ENCODE measurements around the gene SH2B3. TPM values are rescaled to one million over a fixed set of nuclear protein-coding genes. Genes with fewer than 3 reads are reported as not detected.
"Not testable (repeated sequence)": the region's sequence is repeated elsewhere in the genome, so short reads cannot be mapped to it uniquely, and the experiment has no call there.

SH2B3 gene
- polyA plus RNA-seq, 5 donors = 17.4 to 20.7 (median 20.4) TPM

GRCh38 chr12:111379942-111380554, 25.7 kb upstream of the SH2B3 start:
- DNase-seq = no peak

- DNase-seq = no peak
Observed at GRCh38 chr12:111384596-111384995, 21.1 kb upstream of the SH2B3 start.

DNA sequence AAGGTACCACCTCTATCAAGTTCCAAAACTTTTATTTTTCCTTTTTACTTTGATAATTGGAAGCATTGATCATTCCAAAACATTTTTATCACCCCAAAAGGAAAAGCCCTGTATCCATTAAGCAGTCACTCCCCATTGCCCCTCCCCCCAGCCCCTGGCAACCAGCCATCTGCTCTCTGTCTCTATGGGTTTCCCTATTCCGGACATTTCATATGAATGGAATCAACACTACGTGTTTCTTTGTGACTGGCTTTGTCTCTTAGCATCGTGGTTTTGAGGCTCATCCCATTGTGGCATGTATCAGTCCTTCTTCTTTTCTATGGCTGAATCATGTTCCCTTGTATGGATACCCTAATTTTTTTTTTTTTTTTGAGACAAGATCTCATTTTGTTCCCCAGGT, 18.8 kb upstream of the SH2B3 start:
- no peak for DNase-seq

DNA sequence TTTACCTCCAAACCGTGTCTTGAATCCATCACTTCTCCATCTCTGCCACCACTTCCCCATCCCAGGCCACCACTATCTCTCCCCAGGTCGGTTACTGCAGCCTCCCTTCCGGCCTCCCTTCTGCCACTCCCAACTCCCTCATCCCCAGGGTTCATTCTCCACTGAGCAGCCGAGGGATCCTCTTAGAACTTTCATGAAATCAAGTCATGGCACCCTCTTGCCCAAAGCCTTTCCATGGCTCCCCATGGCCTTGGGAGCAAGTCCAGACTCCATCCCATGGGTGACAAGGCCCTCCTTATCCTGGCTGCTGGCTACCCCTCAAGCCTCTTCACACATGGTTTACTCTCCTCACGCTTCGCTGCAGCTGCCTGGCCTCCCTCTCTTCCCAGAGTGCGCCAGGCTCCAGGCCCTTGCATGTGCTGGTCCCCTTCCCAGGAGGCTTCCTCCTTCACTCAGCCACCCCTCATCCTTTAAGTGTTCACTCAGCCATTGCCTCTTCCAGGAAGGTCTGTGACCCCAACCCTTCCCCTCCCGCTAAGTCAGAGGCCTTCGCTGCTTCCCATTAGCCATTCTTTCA, 17.9 kb upstream of the SH2B3 start:
- no peak for DNase-seq

GRCh38 chr12:111389635-111390034, 16.1 kb upstream of the SH2B3 start:
- DNase-seq = no peak

DNA sequence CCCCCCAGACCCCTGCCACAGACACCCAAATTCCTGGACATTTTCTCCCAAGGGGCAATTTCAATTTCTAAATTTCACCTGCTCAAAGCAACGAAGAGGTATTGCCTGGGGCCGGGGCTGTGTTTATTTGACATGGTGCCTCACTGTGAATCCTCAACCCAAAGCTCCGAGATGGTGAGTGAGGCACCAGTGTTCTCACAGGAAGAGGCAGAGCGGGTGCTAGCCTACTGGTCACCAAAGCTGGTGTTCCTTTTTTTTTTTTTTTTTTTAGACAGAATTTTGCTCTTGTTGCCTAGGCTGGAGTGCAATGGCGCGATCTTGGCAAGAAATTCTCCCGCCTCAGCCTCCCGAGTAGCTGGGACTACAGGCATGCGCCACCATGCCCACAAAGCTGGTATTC, 14.8 kb upstream of the SH2B3 start:
- no peak for DNase-seq

DNA sequence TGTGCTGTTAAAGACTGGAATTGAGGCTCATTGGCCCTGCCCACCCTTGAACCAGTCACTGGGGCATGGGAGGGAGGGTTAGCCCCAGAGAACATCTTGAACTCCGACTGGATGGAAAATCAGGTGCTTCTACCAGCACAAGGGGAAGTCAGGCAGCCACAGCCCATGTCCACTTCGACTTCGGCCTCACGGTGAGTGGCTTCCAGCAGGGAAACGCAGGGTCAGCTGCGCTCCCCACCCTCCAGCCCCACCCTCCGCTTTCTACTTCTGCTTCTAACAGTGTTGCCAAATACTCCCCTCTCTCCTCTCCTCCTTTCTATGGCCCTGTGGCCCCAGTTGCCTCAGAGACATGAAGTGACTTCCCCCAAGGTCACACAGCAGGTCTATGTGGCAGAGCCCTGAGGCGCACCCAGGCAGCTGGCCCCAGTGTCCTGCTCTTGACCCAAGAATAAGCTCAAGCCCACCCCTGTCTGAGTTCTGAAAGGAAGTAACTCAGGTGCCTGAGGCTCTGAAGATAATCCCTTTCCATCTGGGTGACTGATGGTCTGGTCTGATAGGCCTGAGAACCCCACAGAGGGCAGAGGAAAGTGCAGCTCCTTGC, 11.9 kb upstream of the SH2B3 start:
- no peak for DNase-seq

DNA sequence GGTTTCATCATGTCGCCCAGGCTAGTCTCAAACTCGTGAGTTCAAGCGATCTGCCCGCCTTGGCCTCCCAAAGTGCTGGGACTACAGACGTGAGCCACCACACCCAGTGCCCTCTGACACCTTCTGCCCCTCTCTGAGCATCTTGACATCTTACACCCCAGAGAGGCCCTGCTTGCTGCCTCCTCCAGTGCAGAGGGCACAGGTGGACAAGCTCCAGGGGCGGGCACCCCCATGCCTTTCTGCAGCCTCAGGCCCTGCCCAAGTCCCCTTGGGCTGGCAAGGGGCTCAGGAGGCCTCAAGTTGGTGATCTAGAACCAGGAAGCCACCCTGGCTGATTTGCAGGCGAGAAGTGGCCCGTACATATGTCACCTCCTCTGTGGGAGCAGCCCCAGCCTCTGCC, 11.2 kb upstream of the SH2B3 start:
- no peak for DNase-seq

DNA sequence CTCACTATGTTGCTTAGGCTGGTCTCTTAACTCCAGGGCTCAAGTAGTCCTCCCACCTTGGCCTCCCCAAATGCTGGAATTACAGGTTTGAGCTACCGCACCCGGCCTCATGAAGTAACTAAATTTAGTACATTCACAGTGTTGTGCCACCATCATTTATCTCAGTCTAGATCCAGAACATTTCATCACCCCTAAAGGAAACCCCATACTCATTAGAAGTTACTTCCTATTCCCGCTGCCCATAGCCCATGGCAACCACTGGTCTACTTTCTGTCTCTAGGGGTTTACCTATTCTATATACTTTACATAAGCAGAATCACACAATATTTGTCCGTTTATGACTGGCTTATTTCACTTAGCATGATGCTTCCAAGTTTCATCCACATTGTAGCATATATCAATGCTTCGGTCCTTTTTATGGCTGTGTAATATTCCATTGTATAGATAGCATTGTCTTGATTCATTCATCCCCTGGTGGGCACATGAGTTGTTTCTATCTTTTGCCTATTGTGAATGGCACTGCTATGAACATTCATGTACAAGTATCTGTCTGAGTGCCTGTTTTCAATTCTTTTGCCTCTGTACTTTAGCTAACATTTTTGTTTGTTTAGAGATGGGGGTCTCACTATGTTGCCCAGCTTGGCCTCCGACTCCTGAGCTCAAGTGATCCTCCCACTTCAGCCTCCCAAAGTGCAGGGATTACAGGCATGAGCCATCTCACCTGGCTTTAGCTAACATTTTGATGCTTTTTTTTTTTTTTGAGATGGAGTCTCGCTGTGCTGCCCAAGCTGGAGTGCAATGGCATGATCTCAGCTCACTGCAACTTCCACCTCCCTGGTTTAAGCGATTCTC, 10.2 kb upstream of the SH2B3 start:
- DNase-seq = no peak

DNA sequence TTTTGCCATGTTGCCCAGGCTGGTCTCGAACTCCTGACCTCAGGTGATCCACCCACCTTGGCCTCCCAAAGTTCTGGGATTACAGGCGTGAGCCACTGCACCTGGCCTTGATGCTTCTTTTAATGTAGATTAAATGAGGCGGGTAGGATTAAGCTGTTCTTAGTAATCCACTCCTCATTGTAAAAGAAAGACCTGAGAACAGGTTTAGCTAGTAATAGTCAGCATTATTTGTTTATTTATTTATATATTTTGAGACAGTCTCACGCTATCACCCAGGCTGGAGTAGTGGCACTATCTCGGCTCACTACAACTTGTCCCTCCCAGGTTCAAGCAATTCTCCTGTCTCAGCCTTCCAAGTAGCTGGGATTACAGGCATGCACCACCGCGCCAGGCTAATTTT, 9.5 kb upstream of the SH2B3 start:
- DNase-seq = not testable (repeated sequence)

DNA sequence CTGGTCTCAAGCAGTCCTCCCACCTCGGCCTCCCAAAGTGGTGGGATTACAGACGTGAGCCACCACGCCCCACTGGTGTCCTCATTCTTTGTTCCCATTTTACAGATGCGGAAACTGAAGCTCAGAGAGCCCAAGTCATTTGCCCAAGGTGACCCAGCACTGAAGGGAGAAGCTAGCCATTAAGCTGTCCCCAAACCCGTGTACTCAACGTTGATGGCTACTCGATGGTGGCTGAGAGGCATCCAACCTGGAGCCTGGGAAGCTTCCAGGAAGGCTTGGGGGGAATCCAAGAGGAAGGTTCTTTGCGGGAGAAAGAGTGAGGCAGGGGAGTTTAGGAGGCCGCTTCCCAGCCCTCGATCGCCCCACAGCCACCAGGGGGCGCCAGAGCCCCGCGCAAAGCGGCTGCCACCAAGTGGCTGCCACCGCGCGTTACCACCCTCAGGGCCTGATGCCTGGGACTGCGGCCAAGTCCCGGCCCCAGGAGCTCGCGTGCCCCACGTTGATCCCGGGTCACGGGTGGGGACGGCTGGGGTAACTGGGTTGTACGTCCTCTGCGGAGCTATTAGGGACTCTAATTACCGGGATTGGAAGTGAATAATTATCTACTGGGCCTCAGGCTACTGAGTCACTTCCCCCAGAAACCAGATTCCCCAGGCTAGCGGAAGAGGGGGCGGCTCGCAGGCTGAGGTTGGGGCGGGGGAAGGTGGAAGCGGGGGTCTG, 8.8 kb upstream of the SH2B3 start:
- peak; percentile 75 to 81 for DNase-seq

- DNase-seq = no peak
Observed at GRCh38 chr12:111398530-111398929, 7.2 kb upstream of the SH2B3 start.

DNA sequence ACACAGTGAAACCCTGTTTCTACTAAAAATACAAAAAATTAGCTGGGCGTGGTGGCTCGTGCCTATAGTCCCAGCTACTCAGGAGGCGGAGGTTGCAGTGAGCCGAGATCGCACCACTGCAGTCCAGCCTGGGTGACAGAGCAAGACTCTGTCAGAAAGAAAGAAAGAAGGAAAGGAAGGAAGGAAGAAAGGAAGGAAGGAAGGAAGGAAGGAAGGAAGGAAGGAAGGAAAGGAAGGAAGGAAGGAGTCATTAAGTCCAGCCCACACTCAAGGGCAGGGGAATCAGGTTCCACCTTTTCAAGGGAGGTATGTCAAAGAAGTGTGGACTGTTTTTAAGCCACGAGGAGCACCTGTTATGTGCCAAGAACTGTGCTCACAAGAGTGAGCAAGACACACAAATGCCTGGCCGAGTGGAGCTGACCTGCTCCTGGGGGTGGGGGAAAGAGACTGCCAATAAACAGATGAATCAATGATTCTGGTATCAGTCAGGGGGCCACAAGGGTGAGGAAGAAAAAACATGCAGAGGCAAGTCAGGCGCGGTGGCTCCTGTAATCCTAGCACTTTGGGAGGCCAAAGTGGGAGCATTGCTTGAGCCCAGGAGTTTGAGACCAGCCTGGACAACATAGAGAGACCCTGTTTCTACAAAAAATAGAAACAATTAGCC, 5.8 kb upstream of the SH2B3 start:
- not testable (repeated sequence) for DNase-seq

GRCh38 chr12:111401167-111401605, 4.5 kb upstream of the SH2B3 start:
- no peak for DNase-seq

- DNase-seq = not testable (repeated sequence)
Observed at GRCh38 chr12:111402490-111402824, 3.3 kb upstream of the SH2B3 start.

DNA sequence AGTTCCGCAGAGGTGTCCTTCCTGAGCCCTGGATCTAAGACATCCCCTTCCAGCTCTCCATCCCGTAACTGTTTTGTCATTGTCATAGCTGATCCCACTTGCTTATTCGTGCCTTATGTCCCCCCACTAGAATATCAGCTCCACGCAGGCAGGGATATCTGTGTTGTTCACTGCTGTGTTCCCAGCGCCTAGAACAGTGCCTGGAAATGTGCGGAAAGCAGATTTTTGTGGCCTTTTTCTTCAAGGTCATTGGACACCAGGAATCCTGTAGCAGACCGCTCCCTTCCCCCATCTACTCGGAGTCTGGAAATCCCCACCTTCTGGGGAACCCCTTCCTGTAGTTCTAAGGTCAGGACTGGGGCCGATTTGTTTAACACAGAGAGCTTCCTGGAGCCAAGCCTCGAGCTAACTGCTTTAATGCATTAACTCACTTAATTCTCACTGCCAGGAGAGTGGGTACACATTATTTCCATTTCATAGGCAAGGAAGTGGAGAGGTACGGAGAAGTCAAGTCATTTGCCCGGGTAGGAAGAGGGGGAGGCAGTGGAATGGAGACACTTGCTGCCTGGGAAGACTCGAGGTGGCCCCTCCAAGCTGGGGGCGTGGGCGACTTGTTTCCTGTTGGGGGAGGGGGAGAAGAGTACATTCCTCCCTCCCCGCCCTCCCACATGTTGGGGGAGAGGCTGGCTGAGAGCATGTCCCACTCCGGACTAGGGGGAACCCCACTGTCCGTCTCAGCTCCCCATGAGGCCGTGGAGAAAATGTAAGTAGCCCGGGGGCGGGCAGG, 1.2 kb upstream of the SH2B3 start:
- DNase-seq = no peak

GRCh38 chr12:111405149-111405858, 419 bp upstream of the SH2B3 start:
- DNase-seq = peak; percentile 84 to 86

GRCh38 chr12:111406474-111407376, 1.0 kb downstream of the SH2B3 start:
- DNase-seq = no peak

Data from right lung (tissue), 5 donors.